ENCODE data around the gene MINDY4. TPM values are rescaled to one million over a fixed set of nuclear protein-coding genes. Genes with fewer than 3 reads are reported as not detected.

The MINDY4 gene
- total RNA-seq, 1 donor from 2014 or later, result 4.1 TPM

DNA sequence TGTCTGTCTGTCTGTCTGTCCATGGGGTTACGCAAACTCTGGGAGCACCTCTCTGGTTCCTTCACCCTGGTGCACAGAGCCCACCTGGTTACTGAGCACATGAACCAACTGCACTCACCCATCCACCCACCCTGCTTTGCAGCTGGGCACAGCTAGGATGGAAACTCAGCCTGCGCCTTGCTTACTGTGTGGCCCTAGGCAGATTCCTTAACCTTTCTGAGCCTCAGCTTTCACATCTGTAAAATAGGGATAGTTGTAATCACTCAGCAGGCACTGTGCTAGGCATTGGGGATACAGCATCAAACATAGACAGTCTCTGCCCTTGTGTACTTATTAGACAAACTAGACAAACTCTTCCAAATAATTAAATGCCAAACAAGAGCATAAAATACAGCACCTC lies 41.1 kb upstream of the MINDY4 start:
- peaks cover 3% of the 10 kb centered on the region for H3K9me3 Mint-ChIP-seq (ENCODE audit: unreplicated experiment)
- no peaks in the 10 kb centered on the region for H4K20me1 ChIP-seq (ENCODE audit: insufficient read depth, low read length)
- no peaks in the 10 kb centered on the region for H3K4me1 ChIP-seq (ENCODE audit: insufficient read depth, low read length)
- H3K27me3 ChIP-seq (ENCODE audit: insufficient read depth, low read length), result peaks cover 20% of the 10 kb centered on the region
- no peak overlapping the region for H3K4me3 ChIP-seq (ENCODE audit: insufficient read depth, low read depth, low read length)
- H3K36me3 ChIP-seq (ENCODE audit: insufficient read depth, low read length), result no peaks in the 10 kb centered on the region
- FAIRE-seq (no peak), DNase-seq (ENCODE audit: low read depth) (no peak)
- H2AFZ ChIP-seq (ENCODE audit: low read depth, low read length), result no peak overlapping the region
- no peak overlapping the region for H3K27ac Mint-ChIP-seq (ENCODE audit: unreplicated experiment)
- H3K79me2 ChIP-seq (ENCODE audit: insufficient read depth, low read length), result no peaks in the 10 kb centered on the region
- H3K36me3 Mint-ChIP-seq (ENCODE audit: low read depth, unreplicated experiment), result peaks cover 2% of the 10 kb centered on the region
- H3K9me3 ChIP-seq (ENCODE audit: insufficient read depth, low read depth, low read length), result no peaks in the 10 kb centered on the region
- no peak overlapping the region for H3K9ac ChIP-seq (ENCODE audit: low read length)
- TF ChIP-seq EZH2 (IDR thresholded peaks at IDR 0.05; ENCODE audit: insufficient read depth, low read length), result no peak
- TF ChIP-seq, protein P1, sequence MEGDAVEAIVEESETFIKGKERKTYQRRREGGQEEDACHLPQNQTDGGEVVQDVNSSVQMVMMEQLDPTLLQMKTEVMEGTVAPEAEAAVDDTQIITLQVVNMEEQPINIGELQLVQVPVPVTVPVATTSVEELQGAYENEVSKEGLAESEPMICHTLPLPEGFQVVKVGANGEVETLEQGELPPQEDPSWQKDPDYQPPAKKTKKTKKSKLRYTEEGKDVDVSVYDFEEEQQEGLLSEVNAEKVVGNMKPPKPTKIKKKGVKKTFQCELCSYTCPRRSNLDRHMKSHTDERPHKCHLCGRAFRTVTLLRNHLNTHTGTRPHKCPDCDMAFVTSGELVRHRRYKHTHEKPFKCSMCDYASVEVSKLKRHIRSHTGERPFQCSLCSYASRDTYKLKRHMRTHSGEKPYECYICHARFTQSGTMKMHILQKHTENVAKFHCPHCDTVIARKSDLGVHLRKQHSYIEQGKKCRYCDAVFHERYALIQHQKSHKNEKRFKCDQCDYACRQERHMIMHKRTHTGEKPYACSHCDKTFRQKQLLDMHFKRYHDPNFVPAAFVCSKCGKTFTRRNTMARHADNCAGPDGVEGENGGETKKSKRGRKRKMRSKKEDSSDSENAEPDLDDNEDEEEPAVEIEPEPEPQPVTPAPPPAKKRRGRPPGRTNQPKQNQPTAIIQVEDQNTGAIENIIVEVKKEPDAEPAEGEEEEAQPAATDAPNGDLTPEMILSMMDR (IDR thresholded peaks at IDR 0.05; ENCODE audit: insufficient read depth, low read depth, low read length), result no peak
- H3K27ac ChIP-seq (ENCODE audit: low read depth, low read length), result no peak overlapping the region
- no peak overlapping the region for H3K4me2 ChIP-seq (ENCODE audit: low read length)
- peaks cover 51% of the 10 kb centered on the region for H3K27me3 Mint-ChIP-seq (ENCODE audit: low read depth, unreplicated experiment)
- H3K4me1 Mint-ChIP-seq (ENCODE audit: low read depth, unreplicated experiment), result peaks cover 5% of the 10 kb centered on the region
- H3K4me3 Mint-ChIP-seq (ENCODE audit: unreplicated experiment), result no peak overlapping the region

DNA sequence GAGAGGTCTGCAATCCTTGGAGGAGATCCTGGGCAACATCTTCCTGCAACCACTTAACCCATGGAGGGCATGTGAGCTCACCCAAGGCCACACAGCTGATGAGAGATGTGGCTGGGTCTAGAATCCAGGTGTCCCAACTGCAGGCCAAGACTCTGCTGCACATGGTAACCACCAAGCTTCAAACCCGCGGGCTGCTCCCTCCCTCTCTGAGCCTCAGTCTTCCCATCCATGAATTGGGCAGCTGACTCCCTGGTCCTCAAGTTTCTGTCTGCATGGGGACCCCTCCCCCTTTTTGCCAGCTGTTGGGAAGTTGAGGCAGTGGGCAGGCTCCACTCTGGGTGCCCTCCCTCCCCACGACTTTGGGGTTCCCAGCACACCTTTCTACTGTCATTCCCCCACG lies 40.2 kb upstream of the MINDY4 start:
- DNase-seq (ENCODE audit: low read depth), result no peak
- Histone ChIP-seq H3K27ac (ENCODE audit: low read depth, low read length) (no peak overlapping the region), H2AFZ (ENCODE audit: low read depth, low read length) (no peak overlapping the region), H3K9me3 (ENCODE audit: insufficient read depth, low read depth, low read length) (no peaks in the 10 kb centered on the region), H3K36me3 (ENCODE audit: insufficient read depth, low read length) (no peaks in the 10 kb centered on the region), H3K79me2 (ENCODE audit: insufficient read depth, low read length) (no peaks in the 10 kb centered on the region), H4K20me1 (ENCODE audit: insufficient read depth, low read length) (no peaks in the 10 kb centered on the region), H3K4me1 (ENCODE audit: insufficient read depth, low read length) (no peaks in the 10 kb centered on the region), H3K4me2 (ENCODE audit: low read length) (no peak overlapping the region), H3K9ac (ENCODE audit: low read length) (no peak overlapping the region), H3K27me3 (ENCODE audit: insufficient read depth, low read length) (peaks cover 13% of the 10 kb centered on the region), H3K4me3 (ENCODE audit: insufficient read depth, low read depth, low read length) (no peak overlapping the region)
- H3K27ac Mint-ChIP-seq (ENCODE audit: unreplicated experiment), result no peak overlapping the region
- H3K4me1 Mint-ChIP-seq (ENCODE audit: low read depth, unreplicated experiment), result peaks cover 5% of the 10 kb centered on the region
- H3K27me3 Mint-ChIP-seq (ENCODE audit: low read depth, unreplicated experiment), result peaks cover 51% of the 10 kb centered on the region
- H3K9me3 Mint-ChIP-seq (ENCODE audit: unreplicated experiment), result peaks cover 6% of the 10 kb centered on the region
- no peak overlapping the region for H3K4me3 Mint-ChIP-seq (ENCODE audit: unreplicated experiment)
- TF ChIP-seq EZH2 (IDR thresholded peaks at IDR 0.05; ENCODE audit: insufficient read depth, low read length), result no peak
- TF ChIP-seq, protein P1 (IDR thresholded peaks at IDR 0.05; ENCODE audit: insufficient read depth, low read depth, low read length), result no peak
- FAIRE-seq, result no peak
- H3K36me3 Mint-ChIP-seq (ENCODE audit: low read depth, unreplicated experiment), result peaks cover 2% of the 10 kb centered on the region

- Mint-ChIP-seq H3K9me3 (ENCODE audit: unreplicated experiment) (peaks cover 6% of the 10 kb centered on the region), H3K4me1 (ENCODE audit: low read depth, unreplicated experiment) (peaks cover 5% of the 10 kb centered on the region), H3K36me3 (ENCODE audit: low read depth, unreplicated experiment) (peaks cover 2% of the 10 kb centered on the region), H3K27ac (ENCODE audit: unreplicated experiment) (no peak overlapping the region), H3K27me3 (ENCODE audit: low read depth, unreplicated experiment) (peaks cover 54% of the 10 kb centered on the region), H3K4me3 (ENCODE audit: unreplicated experiment) (no peak overlapping the region)
- Histone ChIP-seq H3K9ac (ENCODE audit: low read length) (no peak overlapping the region), H3K36me3 (ENCODE audit: insufficient read depth, low read length) (no peaks in the 10 kb centered on the region), H3K4me2 (ENCODE audit: low read length) (no peak overlapping the region), H3K27ac (ENCODE audit: low read depth, low read length) (no peak overlapping the region), H3K4me3 (ENCODE audit: insufficient read depth, low read depth, low read length) (no peak overlapping the region), H3K27me3 (ENCODE audit: insufficient read depth, low read length) (peaks cover 13% of the 10 kb centered on the region), H3K9me3 (ENCODE audit: insufficient read depth, low read depth, low read length) (no peaks in the 10 kb centered on the region), H3K79me2 (ENCODE audit: insufficient read depth, low read length) (no peaks in the 10 kb centered on the region), H2AFZ (ENCODE audit: low read depth, low read length) (no peak overlapping the region), H3K4me1 (ENCODE audit: insufficient read depth, low read length) (no peaks in the 10 kb centered on the region), H4K20me1 (ENCODE audit: insufficient read depth, low read length) (no peaks in the 10 kb centered on the region)
- no peak for DNase-seq (ENCODE audit: low read depth)
- no peak for TF ChIP-seq EZH2 (IDR thresholded peaks at IDR 0.05; ENCODE audit: insufficient read depth, low read length)
- TF ChIP-seq, protein P1 (IDR thresholded peaks at IDR 0.05; ENCODE audit: insufficient read depth, low read depth, low read length), result no peak
- FAIRE-seq, result no peak
These were observed 39.6 kb upstream of the MINDY4 start for GRCh38 chr7:30731581-30731980.
